HepG2 (cell line): ENCODE results near the gene ADARB2.

Experiments
- GABPA ChIP-seq, 2 experiments: IDR thresholded peaks; 2 replicates each; pipeline ENCODE4 v1.6.1; 2011 to 2016; ENCODE audit warnings: low read depth in 2 of 2, low read length in 1 of 2, missing biosample characterization in 1 of 2, missing genetic modification characterization in 1 of 2
- GATAD1 ChIP-seq: IDR thresholded peaks from 2 replicates; pipeline ENCODE4 v1.6.1; 2016; ENCODE audit warnings: missing genetic modification reagents, missing compliant biosample characterization
- MAX ChIP-seq: IDR thresholded peaks from 2 replicates; pipeline ENCODE4 v1.6.1; 2012; ENCODE audit warnings: inconsistent platforms
- MEF2D ChIP-seq: sonication (generic); formaldehyde crosslinking; IDR thresholded peaks from 2 replicates; pipeline ENCODE4 v1.5.1; 2020; ENCODE audit warnings: mild to moderate bottlenecking, missing genetic modification reagents
- MIXL1 ChIP-seq: IDR thresholded peaks from 2 replicates; pipeline ENCODE4 v1.6.1; 2016
- NR2F1 ChIP-seq, 2 experiments: fragments of 450-650 bp in 1 of 2; formaldehyde crosslinking in 1 of 2; IDR thresholded peaks; 2 replicates each; pipeline versions ENCODE4 v1.5.0 to v1.6.1; 2016 to 2020; ENCODE audit warnings: mild to moderate bottlenecking in 1 of 2, missing compliant biosample characterization in 1 of 2, missing genetic modification reagents in 1 of 2, moderate library complexity in 1 of 2
- POLR2AphosphoS5 ChIP-seq: IDR thresholded peaks from 2 replicates; pipeline ENCODE4 v1.6.1; 2012; ENCODE audit warnings: low read depth, low read length
- RFX5 ChIP-seq: IDR thresholded peaks from 2 replicates; pipeline ENCODE4 v1.6.1; 2011; ENCODE audit warnings: low read depth, low read length, improper control_type of control experiment
- SNAPC2 ChIP-seq: sonication (generic); formaldehyde crosslinking; IDR thresholded peaks from 2 replicates; pipeline ENCODE4 v1.8.1; 2022; ENCODE audit warnings: mild to moderate bottlenecking, missing genetic modification reagents
- SP1 ChIP-seq, 2 experiments: fragments of 450-650 bp in 1 of 2; sonication (generic) in 1 of 2; formaldehyde crosslinking in 1 of 2; IDR thresholded peaks; 2 replicates each; pipeline versions ENCODE4 v1.4.0 to v1.6.1; 2016 to 2020; ENCODE audit warnings: missing genetic modification reagents in 1 of 2
- ZNF644 ChIP-seq: IDR thresholded peaks from 2 replicates; pipeline ENCODE4 v1.6.1; 2016; ENCODE audit warnings: low read depth
- ZZZ3 ChIP-seq: sonication (generic); formaldehyde crosslinking; IDR thresholded peaks from 2 replicates; pipeline ENCODE4 v1.4.0; 2020; ENCODE audit warnings: missing genetic modification reagents, mild to moderate bottlenecking, borderline replicate concordance

GRCh38 chr10:1736144-1736971, 967 bp downstream of the ADARB2 start:
- no peak for TF ChIP-seq SNAPC2 (CRISPR knock-in tag)
- TF ChIP-seq NR2F1 (CRISPR knock-in tag; IDR thresholded peaks at IDR 0.05) = no peak
- TF ChIP-seq MAX = no peak
- no peak for TF ChIP-seq MIXL1 (CRISPR knock-in tag)
- no peak for TF ChIP-seq GATAD1 (CRISPR knock-in tag)
- no peak for TF ChIP-seq GABPA (IDR thresholded peaks at IDR 0.05; ENCODE audit: low read depth, low read length)
- TF ChIP-seq GABPA (CRISPR knock-in tag; IDR thresholded peaks at IDR 0.05; ENCODE audit: low read depth) = no peak
- no peak for TF ChIP-seq RFX5
- no peak for TF ChIP-seq MEF2D (CRISPR knock-in tag)
- no peak for TF ChIP-seq SP1 (IDR thresholded peaks at IDR 0.05)
- no peak for TF ChIP-seq SP1 (CRISPR knock-in tag; IDR thresholded peaks at IDR 0.05)
- TF ChIP-seq ZZZ3 (CRISPR knock-in tag) = no peak
- no peak for TF ChIP-seq POLR2AphosphoS5
- no peak for TF ChIP-seq ZNF644 (CRISPR knock-in tag)
